ENCODE results near the gene SLC26A9. TPM values are rescaled to one million over a fixed set of nuclear protein-coding genes. Genes with fewer than 3 reads are reported as not detected.

SLC26A9 gene
- polyA plus RNA-seq, 1 of the 3 experiments (the other 2 are of a cell fraction), result not detected

- no peaks in the 10 kb centered on the region for H3K27me3 ChIP-seq (ENCODE audit: insufficient read depth)
- no peaks in the 10 kb centered on the region for H3K36me3 ChIP-seq (replicated peaks in 1 of 2; ENCODE audit: control insufficient read depth in 1 of 2, insufficient read depth in 2 of 2, low read length in 1 of 2)
- ChIA-PET CTCF (interaction anchor here (0.7 to 12.5 kb wide), 12 partner anchors 11 to 389 kb away, joined by 3 to 366 read pairs (median 4); partner anchors contain the start of gene SLC26A9), POLR2A (no interaction called here)
- TF ChIP-seq MEF2A (IDR thresholded peaks at IDR 0.05; ENCODE audit: borderline replicate concordance, low read depth) (no peak), TCF12 (IDR thresholded peaks at IDR 0.05) (no peak), CHD2 (IDR thresholded peaks at IDR 0.05; ENCODE audit: low read length, partially characterized antibody) (no peak), GATA2 (CRISPR knock-in tag; IDR thresholded peaks at IDR 0.05) (no peak), PBX3 (IDR thresholded peaks at IDR 0.05) (no peak), TEAD4 (IDR thresholded peaks at IDR 0.05; ENCODE audit: borderline replicate concordance, insufficient read depth) (no peak), MXI1 (IDR thresholded peaks at IDR 0.05; ENCODE audit: low read depth, low read length) (no peak)
- no peak overlapping the region for H3K4me3 ChIP-seq (ENCODE audit: low read depth in 2 of 2, low read length in 1 of 2)
- WGBS (ENCODE audit: low lambda C conversion rate), result 53% methylated on average over 3 of the region's 3 CpGs
- no peaks in the 10 kb centered on the region for H3K9me2 ChIP-seq
- H3K9ac ChIP-seq, result no peak overlapping the region
- no peak overlapping the region for H3K27ac ChIP-seq (ENCODE audit: low read depth in 2 of 2, low read length in 1 of 2)
- no peak overlapping the region for H3K4me2 ChIP-seq
- peak; percentile 38 for DNase-seq
- no peaks in the 10 kb centered on the region for H3K79me2 ChIP-seq (ENCODE audit: insufficient read depth)
- H3K4me1 ChIP-seq (ENCODE audit: control insufficient read depth in 1 of 2, insufficient read depth in 2 of 2, low read depth in 1 of 2, low read length in 1 of 2), result peaks cover 0 to 12% of the 10 kb centered on the region in 2 experiments; a peak in 1 of 4 replicates
- no peaks in the 10 kb centered on the region for H3K9me3 ChIP-seq
- no peaks in the 10 kb centered on the region for H3F3A ChIP-seq (replicated peaks; ENCODE audit: insufficient read depth)
- no peaks in the 10 kb centered on the region for H4K20me1 ChIP-seq (ENCODE audit: insufficient read depth)
- no peak overlapping the region for H2AFZ ChIP-seq (ENCODE audit: low read depth)
Measured at GRCh38 chr1:205980237-205980870, 37.1 kb upstream of the SLC26A9 start.

GRCh38 chr1:205979301-205979700 is 36.0 kb upstream of the SLC26A9 start:
- H3K36me3 ChIP-seq (replicated peaks in 1 of 2; ENCODE audit: control insufficient read depth in 1 of 2, insufficient read depth in 2 of 2, low read length in 1 of 2), result no peaks in the 10 kb centered on the region
- ChIA-PET POLR2A (no interaction called here), CTCF (interaction anchor here (1.0 to 12.5 kb wide), 14 partner anchors 8 to 388 kb away, joined by 3 to 366 read pairs (median 46); partner anchors contain the start of gene SLC26A9)
- no peaks in the 10 kb centered on the region for H4K20me1 ChIP-seq (ENCODE audit: insufficient read depth)
- no peaks in the 10 kb centered on the region for H3K9me2 ChIP-seq
- H2AFZ ChIP-seq (ENCODE audit: low read depth), result no peak overlapping the region
- H3K27ac ChIP-seq (ENCODE audit: low read depth in 2 of 2, low read length in 1 of 2), result no peak overlapping the region
- H3K4me3 ChIP-seq (ENCODE audit: low read depth in 2 of 2, low read length in 1 of 2), result no peak overlapping the region
- no peak overlapping the region for H3K4me2 ChIP-seq
- no peaks in the 10 kb centered on the region for H3K9me3 ChIP-seq
- H3K27me3 ChIP-seq (ENCODE audit: insufficient read depth), result no peaks in the 10 kb centered on the region
- peaks cover 0 to 12% of the 10 kb centered on the region in 2 experiments; a peak in 1 of 4 replicates for H3K4me1 ChIP-seq (ENCODE audit: control insufficient read depth in 1 of 2, insufficient read depth in 2 of 2, low read depth in 1 of 2, low read length in 1 of 2)
- H3K79me2 ChIP-seq (ENCODE audit: insufficient read depth), result no peaks in the 10 kb centered on the region
- H3F3A ChIP-seq (replicated peaks; ENCODE audit: insufficient read depth), result no peaks in the 10 kb centered on the region
- no peak for DNase-seq
- 66% methylated on average over 6 of the region's 6 CpGs for WGBS (ENCODE audit: low lambda C conversion rate)
- H3K9ac ChIP-seq, result no peak overlapping the region
- no peak for TF ChIP-seq REST (IDR thresholded peaks at IDR 0.05; ENCODE audit: low read depth, low read length)
- TF ChIP-seq IRF3 (IDR thresholded peaks at IDR 0.05; ENCODE audit: low read depth, low read length), result no peak
- TF ChIP-seq GATA2 (CRISPR knock-in tag; IDR thresholded peaks at IDR 0.05), result no peak
- no peak for TF ChIP-seq NRF1 (IDR thresholded peaks at IDR 0.05; ENCODE audit: low read depth, low read length)
- no peak for TF ChIP-seq RAD21 (IDR thresholded peaks at IDR 0.05; ENCODE audit: low read length)
- no peak for TF ChIP-seq MXI1 (IDR thresholded peaks at IDR 0.05; ENCODE audit: low read depth, low read length)
- no peak for TF ChIP-seq MAX (IDR thresholded peaks at IDR 0.05; ENCODE audit: low read depth)
- TF ChIP-seq MEF2A (IDR thresholded peaks at IDR 0.05; ENCODE audit: borderline replicate concordance, low read depth), result no peak
- no peak for TF ChIP-seq GABPA (IDR thresholded peaks at IDR 0.05; ENCODE audit: low read depth)
- no peak for TF ChIP-seq TCF12 (IDR thresholded peaks at IDR 0.05)
- no peak for TF ChIP-seq CTCF (IDR thresholded peaks at IDR 0.05)
- TF ChIP-seq EZH2phosphoT487 (IDR thresholded peaks at IDR 0.05; ENCODE audit: borderline replicate concordance, low read depth), result no peak
- TF ChIP-seq TAF1 (IDR thresholded peaks at IDR 0.05; ENCODE audit: borderline replicate concordance, low read depth, low read length), result no peak
- no peak for TF ChIP-seq SMC3 (IDR thresholded peaks at IDR 0.05; ENCODE audit: low read depth, low read length)
